K562 (cell line): ENCODE results near the gene SLC26A6. TPM values are rescaled to one million over a fixed set of nuclear protein-coding genes. Genes with fewer than 3 reads are reported as not detected.

ENCODE experiments used
- BCOR ChIP-seq: fragments of 450-650 bp; IDR thresholded peaks from 2 replicates; pipeline ENCODE4 v1.6.1; 2016
- CBFA2T2 ChIP-seq: fragments of 450-650 bp; conservative IDR thresholded peaks from 2 replicates; pipeline ENCODE4 v1.6.1; 2017; ENCODE audit warnings: mild to moderate bottlenecking
- E2F5 ChIP-seq: sonication (generic); formaldehyde crosslinking; IDR thresholded peaks from 2 replicates; pipeline ENCODE4 v1.8.0; 2022; ENCODE audit warnings: mild to moderate bottlenecking, missing genetic modification reagents
- KAT7 ChIP-seq: sonication (generic); formaldehyde crosslinking; IDR thresholded peaks from 2 replicates; pipeline ENCODE4 v1.8.0; 2022; ENCODE audit warnings: missing genetic modification reagents, mild to moderate bottlenecking, borderline replicate concordance
- POLR2AphosphoS2 ChIP-seq: IDR thresholded peaks from 2 replicates; pipeline ENCODE4 v1.6.1; 2012; ENCODE audit warnings: low read length, improper control_type of control experiment
- SETDB1 ChIP-seq: IDR thresholded peaks from one replicate; pipeline ENCODE4 v1.6.1; 2012; ENCODE audit warnings: low read length, control low read depth, inconsistent platforms
- ZNF140 ChIP-seq: fragments of 250-450 bp; sonication (Bioruptor Pico); IDR thresholded peaks from 2 replicates; pipeline ENCODE4 v1.8.0; 2021; ENCODE audit warnings: moderate library complexity, mild to moderate bottlenecking, inconsistent platforms
- polyA plus RNA-seq, 8 experiments: library from polyadenylated mRNA; depleted of rRNA in 4 of 8; stranded (reverse) in 5 of 8; unstranded in 3 of 8; fragments of >200 nt; fragmentation: Nextera tagmentation in 2 of 8; fragmentation: Illumina TruSeq in 1 of 8; extraction: Ambion mirVana in 2 of 8; extraction: Trizol in 1 of 8; gene quantifications; 2 replicates each; pipeline versions ENCODE4 v1.2.1 to v1.2.3, GENCODE V29; 2011 to 2014; ENCODE audit warnings: inconsistent platforms in 1 of 8, missing spikeins in 1 of 8
- total RNA-seq, 7 experiments: library from RNA; depleted of rRNA in 6 of 7; stranded (reverse); fragments of >200 nt in 6 of 7; fragmentation: Illumina TruSeq in 2 of 7; extraction: Trizol in 2 of 7; gene quantifications; 2 replicates each; pipeline versions ENCODE4 v1.2.1 to v1.2.3, GENCODE V29; 2011 to 2021; ENCODE audit warnings: low replicate concordance in 1 of 7
- TF ChIP-seq, protein P1 (sequence below): fragments of 250-450 bp; sonication (Bioruptor Pico); IDR thresholded peaks from 2 replicates; pipeline ENCODE4 v1.5.0; 2020; ENCODE audit warnings: mild to moderate bottlenecking, borderline replicate concordance
- TF ChIP-seq, protein P2 (sequence below), 2 experiments: IDR thresholded peaks; 2 replicates each; pipeline ENCODE4 v1.6.1; 2011; ENCODE audit warnings: borderline replicate concordance in 1 of 2, control low read depth in 1 of 2, low read depth in 1 of 2, low read length in 1 of 2, mild to moderate bottlenecking in 1 of 2, mixed read lengths in 1 of 2, moderate library complexity in 1 of 2; ENCODE audit not compliant: insufficient read depth in 1 of 2, insufficient read length in 1 of 2, poor library complexity in 1 of 2, severe bottlenecking in 1 of 2; ENCODE audit errors: extremely low read depth in 1 of 2
- TF ChIP-seq, protein P3 (sequence below): sonication (generic); formaldehyde crosslinking; IDR thresholded peaks from 2 replicates; pipeline ENCODE4 v1.9.0; 2022; ENCODE audit warnings: mild to moderate bottlenecking, missing genetic modification reagents
- TF ChIP-seq, protein P4 (sequence below): sonication (generic); formaldehyde crosslinking; IDR thresholded peaks from 2 replicates; pipeline ENCODE4 v1.8.1; 2023; ENCODE audit warnings: missing genetic modification reagents, mild to moderate bottlenecking, borderline replicate concordance
- TF ChIP-seq, protein P5 (sequence below): fragments of 250-450 bp; sonication (Bioruptor Pico); IDR thresholded peaks from 2 replicates; pipeline ENCODE4 v1.8.0; 2021; ENCODE audit warnings: moderate library complexity, mild to moderate bottlenecking, inconsistent platforms
- TF ChIP-seq, protein P6 (sequence below): fragments of 250-450 bp; sonication (Bioruptor Pico); IDR thresholded peaks from 2 replicates; pipeline ENCODE4 v1.4.0; 2020; ENCODE audit warnings: mild to moderate bottlenecking, moderate library complexity

Gene SLC26A6
- total and polyA plus RNA-seq, 9 of the 15 experiments (the other 6 are each of a cell fraction or from before 2014, with no cell fraction given) = 2.1 to 27.2 (median 14.8) TPM

GRCh38 chr3:48609088-48610005, 25.9 kb downstream of the SLC26A6 start, which contains the start of gene UQCRC1 (continued):
- TF ChIP-seq, protein P1, sequence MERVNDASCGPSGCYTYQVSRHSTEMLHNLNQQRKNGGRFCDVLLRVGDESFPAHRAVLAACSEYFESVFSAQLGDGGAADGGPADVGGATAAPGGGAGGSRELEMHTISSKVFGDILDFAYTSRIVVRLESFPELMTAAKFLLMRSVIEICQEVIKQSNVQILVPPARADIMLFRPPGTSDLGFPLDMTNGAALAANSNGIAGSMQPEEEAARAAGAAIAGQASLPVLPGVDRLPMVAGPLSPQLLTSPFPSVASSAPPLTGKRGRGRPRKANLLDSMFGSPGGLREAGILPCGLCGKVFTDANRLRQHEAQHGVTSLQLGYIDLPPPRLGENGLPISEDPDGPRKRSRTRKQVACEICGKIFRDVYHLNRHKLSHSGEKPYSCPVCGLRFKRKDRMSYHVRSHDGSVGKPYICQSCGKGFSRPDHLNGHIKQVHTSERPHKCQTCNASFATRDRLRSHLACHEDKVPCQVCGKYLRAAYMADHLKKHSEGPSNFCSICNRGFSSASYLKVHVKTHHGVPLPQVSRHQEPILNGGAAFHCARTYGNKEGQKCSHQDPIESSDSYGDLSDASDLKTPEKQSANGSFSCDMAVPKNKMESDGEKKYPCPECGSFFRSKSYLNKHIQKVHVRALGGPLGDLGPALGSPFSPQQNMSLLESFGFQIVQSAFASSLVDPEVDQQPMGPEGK = no peak
- TF ChIP-seq KAT7 (CRISPR knock-in tag) = peak; percentile 79; the same call in 1 of the 2 replicates
- TF ChIP-seq, protein P2, sequence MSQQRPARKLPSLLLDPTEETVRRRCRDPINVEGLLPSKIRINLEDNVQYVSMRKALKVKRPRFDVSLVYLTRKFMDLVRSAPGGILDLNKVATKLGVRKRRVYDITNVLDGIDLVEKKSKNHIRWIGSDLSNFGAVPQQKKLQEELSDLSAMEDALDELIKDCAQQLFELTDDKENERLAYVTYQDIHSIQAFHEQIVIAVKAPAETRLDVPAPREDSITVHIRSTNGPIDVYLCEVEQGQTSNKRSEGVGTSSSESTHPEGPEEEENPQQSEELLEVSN (IDR thresholded peaks at IDR 0.05; ENCODE audit: borderline replicate concordance in 1 of 2, extremely low read depth in 1 of 2, insufficient read depth in 1 of 2, insufficient read length in 1 of 2, low read depth in 1 of 2, low read length in 1 of 2, poor library complexity in 1 of 2, severe bottlenecking in 1 of 2) = peak; percentile 28 to 67
- TF ChIP-seq POLR2AphosphoS2 = no peak; the same call in 1 of the 2 replicates
- TF ChIP-seq, protein P3, sequence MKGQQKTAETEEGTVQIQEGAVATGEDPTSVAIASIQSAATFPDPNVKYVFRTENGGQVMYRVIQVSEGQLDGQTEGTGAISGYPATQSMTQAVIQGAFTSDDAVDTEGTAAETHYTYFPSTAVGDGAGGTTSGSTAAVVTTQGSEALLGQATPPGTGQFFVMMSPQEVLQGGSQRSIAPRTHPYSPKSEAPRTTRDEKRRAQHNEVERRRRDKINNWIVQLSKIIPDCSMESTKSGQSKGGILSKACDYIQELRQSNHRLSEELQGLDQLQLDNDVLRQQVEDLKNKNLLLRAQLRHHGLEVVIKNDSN = no peak
- TF ChIP-seq, protein P4, sequence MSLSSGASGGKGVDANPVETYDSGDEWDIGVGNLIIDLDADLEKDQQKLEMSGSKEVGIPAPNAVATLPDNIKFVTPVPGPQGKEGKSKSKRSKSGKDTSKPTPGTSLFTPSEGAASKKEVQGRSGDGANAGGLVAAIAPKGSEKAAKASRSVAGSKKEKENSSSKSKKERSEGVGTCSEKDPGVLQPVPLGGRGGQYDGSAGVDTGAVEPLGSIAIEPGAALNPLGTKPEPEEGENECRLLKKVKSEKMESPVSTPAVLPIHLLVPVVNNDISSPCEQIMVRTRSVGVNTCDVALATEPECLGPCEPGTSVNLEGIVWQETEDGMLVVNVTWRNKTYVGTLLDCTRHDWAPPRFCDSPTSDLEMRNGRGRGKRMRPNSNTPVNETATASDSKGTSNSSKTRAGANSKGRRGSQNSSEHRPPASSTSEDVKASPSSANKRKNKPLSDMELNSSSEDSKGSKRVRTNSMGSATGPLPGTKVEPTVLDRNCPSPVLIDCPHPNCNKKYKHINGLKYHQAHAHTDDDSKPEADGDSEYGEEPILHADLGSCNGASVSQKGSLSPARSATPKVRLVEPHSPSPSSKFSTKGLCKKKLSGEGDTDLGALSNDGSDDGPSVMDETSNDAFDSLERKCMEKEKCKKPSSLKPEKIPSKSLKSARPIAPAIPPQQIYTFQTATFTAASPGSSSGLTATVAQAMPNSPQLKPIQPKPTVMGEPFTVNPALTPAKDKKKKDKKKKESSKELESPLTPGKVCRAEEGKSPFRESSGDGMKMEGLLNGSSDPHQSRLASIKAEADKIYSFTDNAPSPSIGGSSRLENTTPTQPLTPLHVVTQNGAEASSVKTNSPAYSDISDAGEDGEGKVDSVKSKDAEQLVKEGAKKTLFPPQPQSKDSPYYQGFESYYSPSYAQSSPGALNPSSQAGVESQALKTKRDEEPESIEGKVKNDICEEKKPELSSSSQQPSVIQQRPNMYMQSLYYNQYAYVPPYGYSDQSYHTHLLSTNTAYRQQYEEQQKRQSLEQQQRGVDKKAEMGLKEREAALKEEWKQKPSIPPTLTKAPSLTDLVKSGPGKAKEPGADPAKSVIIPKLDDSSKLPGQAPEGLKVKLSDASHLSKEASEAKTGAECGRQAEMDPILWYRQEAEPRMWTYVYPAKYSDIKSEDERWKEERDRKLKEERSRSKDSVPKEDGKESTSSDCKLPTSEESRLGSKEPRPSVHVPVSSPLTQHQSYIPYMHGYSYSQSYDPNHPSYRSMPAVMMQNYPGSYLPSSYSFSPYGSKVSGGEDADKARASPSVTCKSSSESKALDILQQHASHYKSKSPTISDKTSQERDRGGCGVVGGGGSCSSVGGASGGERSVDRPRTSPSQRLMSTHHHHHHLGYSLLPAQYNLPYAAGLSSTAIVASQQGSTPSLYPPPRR (CRISPR knock-in tag) = 0 out of 2 replicates have a peak, but pooled peaks have one; percentile 71
- 0 out of 2 replicates have a peak, but pooled peaks have one; percentile 44 for TF ChIP-seq E2F5 (CRISPR knock-in tag)
- TF ChIP-seq ZNF140 = no peak
- no peak for TF ChIP-seq CBFA2T2
- TF ChIP-seq, protein P5, sequence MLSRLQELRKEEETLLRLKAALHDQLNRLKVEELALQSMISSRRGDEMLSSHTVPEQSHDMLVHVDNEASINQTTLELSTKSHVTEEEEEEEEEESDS = no peak
- TF ChIP-seq SETDB1 = no peak
- TF ChIP-seq BCOR = 0 out of 2 replicates have a peak, but pooled peaks have one; percentile 27
- TF ChIP-seq, protein P6, sequence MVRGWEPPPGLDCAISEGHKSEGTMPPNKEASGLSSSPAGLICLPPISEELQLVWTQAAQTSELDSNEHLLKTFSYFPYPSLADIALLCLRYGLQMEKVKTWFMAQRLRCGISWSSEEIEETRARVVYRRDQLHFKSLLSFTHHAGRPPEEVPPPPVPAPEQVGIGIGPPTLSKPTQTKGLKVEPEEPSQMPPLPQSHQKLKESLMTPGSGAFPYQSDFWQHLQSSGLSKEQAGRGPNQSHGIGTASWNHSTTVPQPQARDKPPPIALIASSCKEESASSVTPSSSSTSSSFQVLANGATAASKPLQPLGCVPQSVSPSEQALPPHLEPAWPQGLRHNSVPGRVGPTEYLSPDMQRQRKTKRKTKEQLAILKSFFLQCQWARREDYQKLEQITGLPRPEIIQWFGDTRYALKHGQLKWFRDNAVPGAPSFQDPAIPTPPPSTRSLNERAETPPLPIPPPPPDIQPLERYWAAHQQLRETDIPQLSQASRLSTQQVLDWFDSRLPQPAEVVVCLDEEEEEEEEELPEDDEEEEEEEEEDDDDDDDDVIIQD (CRISPR knock-in tag) = no peak
